AG10803 (cell line): ENCODE measurements around the gene PPP1R14C.

ENCODE experiments used
- DNase-seq: peaks from one replicate; pipeline ENCODE4 v3.0.0; 2010; ENCODE audit warnings: low read depth
- H3K4me3 ChIP-seq: 2 replicates; pipeline ENCODE4 v1.5.1; 2011; ENCODE audit warnings: mild to moderate bottlenecking, low read length, control low read depth
- CTCF ChIP-seq: conservative IDR thresholded peaks from 2 replicates; pipeline ENCODE4 v1.5.1; 2011; ENCODE audit warnings: mild to moderate bottlenecking, low read length, control low read depth, inconsistent platforms

Gene PPP1R14C

GRCh38 chr6:150213301-150213700, 70.5 kb downstream of the PPP1R14C start:
- no peak overlapping the region for H3K4me3 ChIP-seq
- DNase-seq: no peak
- TF ChIP-seq CTCF: no peak

DNA sequence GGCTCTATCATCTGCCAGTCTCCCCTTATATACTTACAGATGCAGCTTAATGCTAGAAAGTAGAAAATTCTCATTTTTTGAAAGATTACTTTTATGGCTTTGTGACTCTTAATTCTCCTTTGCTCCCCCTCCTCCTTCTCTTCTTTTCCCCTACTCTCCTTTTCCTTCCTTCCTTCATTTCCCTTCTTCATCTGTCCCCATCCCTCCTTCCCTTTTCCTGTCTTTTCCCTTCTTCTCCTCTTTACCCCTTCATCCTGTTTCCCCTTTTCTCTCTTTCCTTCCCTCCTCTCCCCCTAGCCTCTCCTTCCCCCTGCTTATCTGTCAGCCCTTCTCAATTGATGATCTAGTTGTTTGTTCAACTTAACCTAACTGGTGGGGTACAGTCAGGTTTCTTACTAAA, 71.5 kb downstream of the PPP1R14C start:
- H3K4me3 ChIP-seq: no peak overlapping the region
- DNase-seq: no peak
- TF ChIP-seq CTCF: no peak

- no peak overlapping the region for H3K4me3 ChIP-seq
These were observed 78.0 kb downstream of the PPP1R14C start for GRCh38 chr6:150220634-150221551.

GRCh38 chr6:150224820-150225219, 82.0 kb downstream of the PPP1R14C start:
- DNase-seq: no peak
- no peak for TF ChIP-seq CTCF
- no peak overlapping the region for H3K4me3 ChIP-seq

More at GRCh38 chr6:150220634-150221551, 78.0 kb downstream of the PPP1R14C start:
- DNase-seq: no peak
- TF ChIP-seq CTCF: no peak

- H3K4me3 ChIP-seq: no peak overlapping the region
- DNase-seq: no peak
- no peak for TF ChIP-seq CTCF
These were observed 84.4 kb downstream of the PPP1R14C start for GRCh38 chr6:150227281-150227680.

- no peak for DNase-seq
- no peak overlapping the region for H3K4me3 ChIP-seq
- TF ChIP-seq CTCF: no peak
These were observed 85.4 kb downstream of the PPP1R14C start for GRCh38 chr6:150228072-150228733.
